K562 (cell line): ENCODE results near the gene EEA1. TPM values are rescaled to one million over a fixed set of nuclear protein-coding genes. Genes with fewer than 3 reads are reported as not detected.

Experiments
- ATAC-seq: fragments of 200-7000 bp; cut with Tn5 transposase; 3 replicates; pipeline ENCODE4 v1.9.1; 2020; ENCODE audit warnings: moderate library complexity
- BruUV-seq: library from RNA; stranded (reverse); fragments of 400-500 nt; replicated peaks from 2 replicates; lab custom pipeline; 2021; lab: Mats Ljungman, UMichigan
- CTCF ChIA-PET: fragments of 300-600 bp; formaldehyde crosslinking; extraction: SDS; loops from one replicate; lab custom pipeline; 2021; ENCODE audit warnings: low intra/inter-chr PET ratio; lab: Yijun Ruan, JAX
- POLR2A ChIA-PET: fragments of 300-600, 350-650 bp; sonication (Branson Sonifier 250); formaldehyde crosslinking; extraction: SDS; loops from one replicate; lab custom pipeline; 2021; ENCODE audit warnings: antibody characterized with exemption, inconsistent platforms; lab: Yijun Ruan, JAX
- DNase-seq, 4 experiments: peaks; one replicate each; pipeline versions ENCODE4 v3.0.0 to v3.0.0-alpha.2; 2011 to 2018; ENCODE audit warnings: low spot score in 3 of 4, mixed read lengths in 3 of 4; ENCODE audit errors: extremely low read depth in 1 of 4
- FAIRE-seq: peaks from 2 replicates; lab custom pipeline; 2011; peaks lifted over from hg19 to GRCh38; lab: Jason Lieb, UNC
- H2AFZ ChIP-seq: 2 replicates; pipeline ENCODE4 v1.6.0; 2011; ENCODE audit warnings: low read depth, low read length, control low read depth, inconsistent platforms
- H3K27ac ChIP-seq: fragments of 200-600 bp; 3 replicates; pipeline ENCODE4 v1.8.0; 2011; ENCODE audit warnings: low read depth, mild to moderate bottlenecking, control low read depth, inconsistent platforms, low read length, moderate library complexity, mixed read lengths; ENCODE audit errors: extremely low read depth
- H3K27me3 ChIP-seq, 2 experiments: fragments of 300-600 bp in 1 of 2; 2 replicates in 1 of 2; 3 replicates in 1 of 2; pipeline versions ENCODE4 v1.6.0 to v1.8.0; 2011; ENCODE audit warnings: inconsistent platforms in 2 of 2, low read length in 2 of 2, mild to moderate bottlenecking in 1 of 2, mixed read lengths in 1 of 2, moderate library complexity in 1 of 2; ENCODE audit not compliant: control insufficient read depth in 2 of 2, insufficient read depth in 2 of 2
- H3K36me3 ChIP-seq: fragments of 300-600 bp; 3 replicates; pipeline ENCODE4 v1.8.0; 2011; ENCODE audit warnings: mild to moderate bottlenecking, low read length, inconsistent platforms; ENCODE audit not compliant: control insufficient read depth, insufficient read depth
- H3K4me1 ChIP-seq, 2 experiments: fragments of 200-600 bp in 1 of 2; replicated peaks in 1 of 2; 2 replicates in 1 of 2; 3 replicates in 1 of 2; pipeline versions ENCODE4 v1.5.1 to v1.8.0; 2011; ENCODE audit warnings: inconsistent platforms in 2 of 2, low read length in 2 of 2, mild to moderate bottlenecking in 1 of 2, mixed read lengths in 1 of 2, moderate library complexity in 1 of 2; ENCODE audit not compliant: control insufficient read depth in 2 of 2, insufficient read depth in 2 of 2
- H3K4me2 ChIP-seq: 2 replicates; pipeline ENCODE4 v1.6.1; 2011; ENCODE audit warnings: low read length, control low read depth, inconsistent platforms, mixed read lengths; ENCODE audit not compliant: insufficient read depth
- H3K4me3 ChIP-seq: fragments of 200-600 bp; sonication (generic), shearing (Covaris generic); 2 replicates; pipeline ENCODE4 v1.5.1; 2016; ENCODE audit warnings: control low read depth, inconsistent platforms
- H3K79me2 ChIP-seq: fragments of 200-600 bp; 3 replicates; pipeline ENCODE4 v1.8.0; 2011; ENCODE audit warnings: low read length, inconsistent platforms; ENCODE audit not compliant: control insufficient read depth, insufficient read depth
- H3K9ac ChIP-seq, 2 experiments: 2 replicates each; pipeline versions ENCODE4 v1.6.0 to v1.6.1; 2011; ENCODE audit warnings: low read depth in 2 of 2, low read length in 2 of 2, control low read depth in 1 of 2, inconsistent platforms in 1 of 2, mild to moderate bottlenecking in 1 of 2, mixed read lengths in 1 of 2; ENCODE audit not compliant: insufficient read depth in 1 of 2
- H3K9me1 ChIP-seq: one replicate; pipeline ENCODE4 v1.6.0; 2011; ENCODE audit warnings: inconsistent platforms, mild to moderate bottlenecking, low read length, moderate library complexity; ENCODE audit not compliant: control insufficient read depth, insufficient read depth
- H3K9me3 ChIP-seq: replicated peaks from 2 replicates; pipeline ENCODE4 v1.5.1; 2011; ENCODE audit warnings: low read depth, low read length, inconsistent platforms; ENCODE audit not compliant: control insufficient read depth, insufficient read depth
- H4K20me1 ChIP-seq: replicated peaks from 2 replicates; pipeline ENCODE4 v1.6.1; 2011; ENCODE audit warnings: low read length, inconsistent platforms, mixed read lengths; ENCODE audit not compliant: control insufficient read depth, insufficient read depth
- E2F8 ChIP-seq: fragments of 450-650 bp; IDR thresholded peaks from 2 replicates; pipeline ENCODE4 v1.7.1; 2018; ENCODE audit warnings: mild to moderate bottlenecking, low read depth; ENCODE audit not compliant: partially characterized antibody
- FOXM1 ChIP-seq, 2 experiments: fragments of 450-650 bp in 1 of 2; sonication (generic) in 1 of 2; formaldehyde crosslinking in 1 of 2; IDR thresholded peaks; 2 replicates each; pipeline versions ENCODE4 v1.6.1 to v1.9.0; 2017 to 2022; ENCODE audit warnings: low read depth in 2 of 2, mild to moderate bottlenecking in 2 of 2, missing genetic modification reagents in 1 of 2, moderate library complexity in 1 of 2
- GABPB1 ChIP-seq: sonication (generic); formaldehyde crosslinking; IDR thresholded peaks from 2 replicates; pipeline ENCODE4 v1.8.0; 2022; ENCODE audit warnings: mild to moderate bottlenecking, missing genetic modification reagents
- MCM2 ChIP-seq: fragments of 450-650 bp; IDR thresholded peaks from 2 replicates; pipeline ENCODE4 v1.6.1; 2017; ENCODE audit warnings: low read depth, mild to moderate bottlenecking
- MXI1 ChIP-seq: IDR thresholded peaks from 2 replicates; pipeline ENCODE4 v1.6.1; 2011; ENCODE audit warnings: low read depth, mild to moderate bottlenecking, improper control_type of control experiment, low read length
- RFX7 ChIP-seq: fragments of 250-450 bp; sonication (Bioruptor Pico); IDR thresholded peaks from 2 replicates; pipeline ENCODE4 v1.5.1; 2021; ENCODE audit warnings: mild to moderate bottlenecking
- SMC3 ChIP-seq: conservative IDR thresholded peaks from 2 replicates; pipeline ENCODE4 v1.6.1; 2011; ENCODE audit warnings: low read depth, low read length, improper control_type of control experiment; ENCODE audit not compliant: insufficient read depth
- SREBF1 ChIP-seq: fragments of 150-350 bp; IDR thresholded peaks from 2 replicates; pipeline ENCODE4 v1.6.1; 2014; ENCODE audit warnings: antibody characterized with exemption, low read depth, low read length, borderline replicate concordance
- SUPT5H ChIP-seq: fragments of 450-650 bp; IDR thresholded peaks from 2 replicates; pipeline ENCODE4 v1.6.1; 2016
- TAF7 ChIP-seq: fragments of 450-650 bp; IDR thresholded peaks from 2 replicates; pipeline ENCODE4 v1.6.1; 2016; ENCODE audit warnings: missing genetic modification characterization, missing compliant biosample characterization
- ZEB2 ChIP-seq: fragments of 450-650 bp; IDR thresholded peaks from 2 replicates; pipeline ENCODE4 v1.6.1; 2016
- ZNF561 ChIP-seq: fragments of 450-650 bp; formaldehyde crosslinking; conservative IDR thresholded peaks from 2 replicates; pipeline ENCODE4 v1.4.0; 2020; ENCODE audit warnings: mild to moderate bottlenecking, moderate library complexity
- WGBS: fragments of 100-300 bp; shearing (Covaris generic); methylation state at CpG from one replicate; pipeline ENCODE4 v1.1.6; 2016; ENCODE audit warnings: low coverage, mixed read lengths; ENCODE audit not compliant: insufficient coverage; ENCODE audit errors: missing lambda C conversion rate; 5-methylcytosine and 5-hydroxymethylcytosine counted together
- in situ Hi-C: fragments of 300-500 bp; cut with MboI; formaldehyde crosslinking; loops from 4 replicates; pipeline ENCODE4 v1.15.0; 2018; ENCODE audit warnings: inconsistent platforms, mixed read lengths
- intact Hi-C: fragments of 100-400 bp; cut with micrococcal nuclease; formaldehyde crosslinking; loops from 2 replicates; pipeline ENCODE4 v1.14.2; 2022
- polyA plus RNA-seq, 8 experiments: library from polyadenylated mRNA; depleted of rRNA in 4 of 8; stranded (reverse) in 5 of 8; unstranded in 3 of 8; fragments of >200 nt; fragmentation: Nextera tagmentation in 2 of 8; fragmentation: Illumina TruSeq in 1 of 8; extraction: Ambion mirVana in 2 of 8; extraction: Trizol in 1 of 8; gene quantifications; 2 replicates each; pipeline versions ENCODE4 v1.2.1 to v1.2.3, GENCODE V29; 2011 to 2014; ENCODE audit warnings: inconsistent platforms in 1 of 8, missing spikeins in 1 of 8
- total RNA-seq, 7 experiments: library from RNA; depleted of rRNA in 6 of 7; stranded (reverse); fragments of >200 nt in 6 of 7; fragmentation: Illumina TruSeq in 2 of 7; extraction: Trizol in 2 of 7; gene quantifications; 2 replicates each; pipeline versions ENCODE4 v1.2.1 to v1.2.3, GENCODE V29; 2011 to 2021; ENCODE audit warnings: low replicate concordance in 1 of 7

The EEA1 gene
- total and polyA plus RNA-seq, 9 of the 15 experiments (the other 6 are each of a cell fraction or from before 2014, with no cell fraction given) = 3.5 to 17.1 (median 7.5) TPM

GRCh38 chr12:92915365-92915764 is 13.7 kb downstream of the EEA1 start:
- Histone ChIP-seq H3K27me3 (no peaks in the 10 kb centered on the region), H3K27ac (no peak overlapping the region), H3K4me1 (no peaks in the 10 kb centered on the region), H3K9me1 (no peaks in the 10 kb centered on the region), H3K4me2 (no peak overlapping the region), H3K36me3 (no peaks in the 10 kb centered on the region; the same call in 2 of the 3 replicates), H4K20me1 (no peaks in the 10 kb centered on the region), H2AFZ (no peak overlapping the region), H3K9me3 (no peaks in the 10 kb centered on the region), H3K9ac (no peak overlapping the region), H3K79me2 (peaks cover 56% of the 10 kb centered on the region), H3K4me3 (no peak overlapping the region)
- intact Hi-C loops = no loop called here
- no peak for TF ChIP-seq SUPT5H
- in situ Hi-C loops = no loop called here
- DNase-seq (no peak), ATAC-seq (no peak), FAIRE-seq (no peak)
- WGBS = 83% methylated on average over 2 of the region's 2 CpGs
- no TSS peak for BruUV-seq
- CTCF ChIA-PET = no interaction called here
- POLR2A ChIA-PET = no interaction called here

GRCh38 chr12:92914170-92914569 is 14.9 kb downstream of the EEA1 start:
- DNase-seq (no peak), FAIRE-seq (no peak), ATAC-seq (no peak)
- CTCF ChIA-PET = no interaction called here
- TF ChIP-seq GABPB1 (CRISPR knock-in tag) (no peak), E2F8 (no peak), TAF7 (tag) (no peak), FOXM1 (IDR thresholded peaks at IDR 0.05; ENCODE audit: low read depth) (no peak), FOXM1 (CRISPR knock-in tag; IDR thresholded peaks at IDR 0.05; ENCODE audit: low read depth) (no peak), ZEB2 (no peak), MXI1 (no peak), SREBF1 (no peak), SMC3 (no peak), MCM2 (no peak), RFX7 (CRISPR knock-in tag) (no peak), ZNF561 (CRISPR knock-in tag) (no peak)
- H3K4me2 ChIP-seq = no peak overlapping the region
- H3K4me3 ChIP-seq = no peak overlapping the region
- no peaks in the 10 kb centered on the region for H3K9me1 ChIP-seq
- H3K27ac ChIP-seq = no peak overlapping the region
- H3K79me2 ChIP-seq = peaks cover 63% of the 10 kb centered on the region
- no peaks in the 10 kb centered on the region for H3K27me3 ChIP-seq
- no TSS peak for BruUV-seq
- intact Hi-C loops (no loop called here), in situ Hi-C loops (no loop called here)
- H3K9me3 ChIP-seq = no peaks in the 10 kb centered on the region
- H2AFZ ChIP-seq = no peak overlapping the region
- no peaks in the 10 kb centered on the region; the same call in 2 of the 3 replicates for H3K36me3 ChIP-seq
- no peaks in the 10 kb centered on the region for H4K20me1 ChIP-seq
- 68% methylated on average over 4 of the region's 4 CpGs for WGBS
- H3K9ac ChIP-seq = no peak overlapping the region
- H3K4me1 ChIP-seq = no peaks in the 10 kb centered on the region
- POLR2A ChIA-PET = no interaction called here
